BJ (cell line): ENCODE results near the gene BCAS3. TPM values are rescaled to one million over a fixed set of nuclear protein-coding genes. Genes with fewer than 3 reads are reported as not detected.

Experiments used
- CTCF ChIA-PET: fragments of 350-600 bp; formaldehyde crosslinking; extraction: SDS; loops from one replicate; lab custom pipeline; 2021; ENCODE audit warnings: antibody characterized with exemption, inconsistent platforms; lab: Yijun Ruan, JAX
- POLR2A ChIA-PET: fragments of 300-600 bp; sonication (Branson Sonifier 250); formaldehyde crosslinking; extraction: SDS; loops from one replicate; lab custom pipeline; 2021; ENCODE audit warnings: antibody characterized with exemption; lab: Charles Lee
- DNase-seq: peaks from one replicate; pipeline ENCODE4 v3.0.0-alpha.2; 2011; ENCODE audit warnings: low read depth
- H3K27me3 ChIP-seq: 2 replicates; pipeline ENCODE4 v1.6.0; 2011; ENCODE audit warnings: low read length; ENCODE audit not compliant: control insufficient read depth, insufficient read depth
- H3K36me3 ChIP-seq: 2 replicates; pipeline ENCODE4 v1.5.1; 2011; ENCODE audit warnings: low read length; ENCODE audit not compliant: control insufficient read depth, insufficient read depth
- H3K4me3 ChIP-seq: 2 replicates; pipeline ENCODE4 v1.5.1; 2011; ENCODE audit warnings: low read depth, mild to moderate bottlenecking, control low read depth, low read length
- polyA plus RNA-seq: library from polyadenylated mRNA; depleted of rRNA; stranded (reverse); fragments of >200 nt; gene quantifications from 2 replicates; pipeline ENCODE4 v1.2.3, GENCODE V29; 2011
- TF ChIP-seq, protein P1 (sequence below): IDR thresholded peaks from 2 replicates; pipeline ENCODE4 v1.5.1; 2011; ENCODE audit warnings: low read depth, mild to moderate bottlenecking, control low read depth, inconsistent platforms, low read length, moderate library complexity; ENCODE audit not compliant: insufficient read depth

BCAS3 gene
- polyA plus RNA-seq, 1 experiment = 19.5 TPM

DNA sequence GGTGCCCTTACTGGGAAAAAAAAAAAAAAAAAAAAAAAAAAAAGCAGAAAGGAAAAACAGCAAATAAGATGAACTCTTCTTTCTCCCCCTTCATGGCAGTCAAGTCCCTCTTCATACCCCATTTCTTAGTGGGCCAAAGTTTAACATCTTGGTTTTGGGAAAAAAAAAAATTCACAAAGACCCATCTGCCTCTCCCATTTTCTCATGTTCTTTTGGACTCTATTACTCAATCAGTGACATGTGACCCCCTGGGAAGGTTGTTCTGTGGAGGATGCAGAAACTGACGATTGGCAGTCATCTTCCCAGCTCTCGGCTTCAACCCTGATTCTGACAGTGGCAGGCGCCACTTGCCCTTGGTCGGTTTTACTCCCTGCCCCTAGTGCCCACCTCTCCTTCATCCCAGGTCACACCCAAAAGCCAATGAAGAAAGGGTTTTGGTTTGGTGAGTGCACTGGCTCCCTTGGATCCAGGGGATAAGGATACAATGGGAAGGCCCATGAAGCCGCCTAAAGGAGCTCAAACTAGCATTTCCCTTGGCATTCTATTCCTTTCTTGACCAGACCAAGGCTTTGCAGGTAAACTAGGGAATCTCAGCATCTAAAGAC is 661.3 kb downstream of the BCAS3 start:
- TF ChIP-seq, protein P1, sequence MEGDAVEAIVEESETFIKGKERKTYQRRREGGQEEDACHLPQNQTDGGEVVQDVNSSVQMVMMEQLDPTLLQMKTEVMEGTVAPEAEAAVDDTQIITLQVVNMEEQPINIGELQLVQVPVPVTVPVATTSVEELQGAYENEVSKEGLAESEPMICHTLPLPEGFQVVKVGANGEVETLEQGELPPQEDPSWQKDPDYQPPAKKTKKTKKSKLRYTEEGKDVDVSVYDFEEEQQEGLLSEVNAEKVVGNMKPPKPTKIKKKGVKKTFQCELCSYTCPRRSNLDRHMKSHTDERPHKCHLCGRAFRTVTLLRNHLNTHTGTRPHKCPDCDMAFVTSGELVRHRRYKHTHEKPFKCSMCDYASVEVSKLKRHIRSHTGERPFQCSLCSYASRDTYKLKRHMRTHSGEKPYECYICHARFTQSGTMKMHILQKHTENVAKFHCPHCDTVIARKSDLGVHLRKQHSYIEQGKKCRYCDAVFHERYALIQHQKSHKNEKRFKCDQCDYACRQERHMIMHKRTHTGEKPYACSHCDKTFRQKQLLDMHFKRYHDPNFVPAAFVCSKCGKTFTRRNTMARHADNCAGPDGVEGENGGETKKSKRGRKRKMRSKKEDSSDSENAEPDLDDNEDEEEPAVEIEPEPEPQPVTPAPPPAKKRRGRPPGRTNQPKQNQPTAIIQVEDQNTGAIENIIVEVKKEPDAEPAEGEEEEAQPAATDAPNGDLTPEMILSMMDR = no peak
- no peaks in the 10 kb centered on the region for H3K36me3 ChIP-seq
- ChIA-PET CTCF (interaction anchor here (1.6 kb wide), 1 partner anchor 9 kb away, joined by 4 read pairs; no protein-coding TSS in a partner anchor), POLR2A (no interaction called here)
- H3K4me3 ChIP-seq = no peak overlapping the region
- DNase-seq = no peak
- no peaks in the 10 kb centered on the region for H3K27me3 ChIP-seq

DNA sequence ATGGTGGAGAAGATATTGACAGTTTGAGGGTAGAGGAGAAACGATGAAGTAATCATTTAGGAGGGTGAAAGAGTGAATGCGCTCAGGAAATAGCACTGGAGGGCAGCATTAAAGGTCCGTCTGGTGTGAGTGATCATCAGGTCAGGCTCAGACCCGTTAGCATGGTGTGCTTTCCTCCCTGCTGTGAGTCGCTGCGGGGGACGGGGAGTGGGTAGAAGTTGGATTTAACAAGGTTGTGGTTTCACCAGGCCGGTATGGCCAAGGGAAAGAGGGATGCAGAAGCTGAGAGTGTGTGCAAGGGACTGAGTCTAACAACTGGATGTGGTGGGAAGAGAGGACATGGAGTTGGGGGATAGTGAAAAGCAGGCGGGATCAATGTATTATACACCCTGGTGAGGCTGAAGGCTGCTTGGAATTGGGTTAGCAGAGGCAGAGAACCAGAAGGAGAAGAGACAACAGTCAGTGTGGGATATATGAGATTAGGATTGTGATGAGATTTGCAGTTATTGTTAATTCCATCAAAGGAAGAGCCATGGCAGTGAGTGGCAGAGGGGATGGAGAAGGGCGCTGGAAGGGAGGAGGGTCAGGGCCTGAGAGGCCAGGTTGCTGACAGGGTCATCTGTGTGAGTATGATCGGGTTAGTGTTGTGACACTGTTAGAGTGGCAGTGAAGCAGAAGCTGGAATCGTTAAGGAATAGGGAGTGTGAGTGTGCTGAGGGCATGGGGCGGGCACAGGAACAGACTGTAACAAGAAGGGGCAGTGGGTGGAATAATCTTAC is 663.0 kb downstream of the BCAS3 start:
- TF ChIP-seq, protein P1 = no peak
- DNase-seq = no peak
- H3K36me3 ChIP-seq = no peaks in the 10 kb centered on the region
- H3K4me3 ChIP-seq = no peak overlapping the region
- POLR2A ChIA-PET = no interaction called here
- no peaks in the 10 kb centered on the region for H3K27me3 ChIP-seq
- CTCF ChIA-PET = no interaction called here

DNA sequence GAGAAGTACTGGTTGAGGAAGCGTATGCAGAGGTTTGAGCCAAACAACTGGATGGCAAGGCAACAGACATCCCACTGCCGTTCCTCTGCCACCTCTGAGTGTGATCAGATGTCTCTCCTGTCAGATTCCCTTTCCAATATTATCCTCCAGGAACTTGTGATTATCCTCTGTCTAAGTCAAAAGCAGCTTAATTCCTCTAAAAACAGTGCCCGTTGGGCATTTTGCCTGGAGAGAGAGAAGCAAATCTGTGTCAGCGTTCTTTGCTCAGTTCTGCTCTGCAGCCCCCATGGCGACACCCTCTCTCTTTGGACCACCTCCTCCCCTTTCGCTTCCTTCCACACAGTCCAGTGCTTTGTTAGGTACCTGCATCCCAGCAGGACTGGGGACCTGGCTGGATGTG is 665.9 kb downstream of the BCAS3 start:
- POLR2A ChIA-PET = no interaction called here
- CTCF ChIA-PET = no interaction called here

DNA sequence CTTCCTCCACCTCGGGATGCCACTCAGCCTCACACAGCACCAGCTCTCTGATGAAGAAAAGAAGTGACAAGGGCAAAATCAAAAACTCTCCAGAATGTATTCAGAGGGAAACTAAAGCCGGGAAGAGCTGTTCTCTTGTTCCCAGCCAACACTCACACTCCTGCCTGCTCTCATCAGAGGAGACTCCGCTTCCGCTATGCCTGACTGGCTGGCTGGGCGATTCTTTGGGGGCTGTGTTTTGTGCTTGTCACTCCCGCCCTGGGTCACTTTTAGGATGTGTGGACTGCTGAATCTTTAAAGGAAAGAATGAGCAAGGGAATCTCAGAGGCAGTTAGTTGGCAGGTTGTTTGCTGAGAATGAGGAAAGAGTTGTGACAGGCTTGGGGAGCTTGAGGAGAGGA is 667.4 kb downstream of the BCAS3 start:
- ChIA-PET CTCF (no interaction called here), POLR2A (no interaction called here)
- DNase-seq = no peak
- no peaks in the 10 kb centered on the region for H3K27me3 ChIP-seq
- no peak overlapping the region for H3K4me3 ChIP-seq
- TF ChIP-seq, protein P1 = no peak
- H3K36me3 ChIP-seq = no peaks in the 10 kb centered on the region

More for the DNA sequence above, 665.9 kb downstream of the BCAS3 start:
- Histone ChIP-seq H3K4me3 (no peak overlapping the region), H3K36me3 (no peaks in the 10 kb centered on the region), H3K27me3 (no peaks in the 10 kb centered on the region)
- TF ChIP-seq, protein P1 = no peak
- no peak for DNase-seq

DNA sequence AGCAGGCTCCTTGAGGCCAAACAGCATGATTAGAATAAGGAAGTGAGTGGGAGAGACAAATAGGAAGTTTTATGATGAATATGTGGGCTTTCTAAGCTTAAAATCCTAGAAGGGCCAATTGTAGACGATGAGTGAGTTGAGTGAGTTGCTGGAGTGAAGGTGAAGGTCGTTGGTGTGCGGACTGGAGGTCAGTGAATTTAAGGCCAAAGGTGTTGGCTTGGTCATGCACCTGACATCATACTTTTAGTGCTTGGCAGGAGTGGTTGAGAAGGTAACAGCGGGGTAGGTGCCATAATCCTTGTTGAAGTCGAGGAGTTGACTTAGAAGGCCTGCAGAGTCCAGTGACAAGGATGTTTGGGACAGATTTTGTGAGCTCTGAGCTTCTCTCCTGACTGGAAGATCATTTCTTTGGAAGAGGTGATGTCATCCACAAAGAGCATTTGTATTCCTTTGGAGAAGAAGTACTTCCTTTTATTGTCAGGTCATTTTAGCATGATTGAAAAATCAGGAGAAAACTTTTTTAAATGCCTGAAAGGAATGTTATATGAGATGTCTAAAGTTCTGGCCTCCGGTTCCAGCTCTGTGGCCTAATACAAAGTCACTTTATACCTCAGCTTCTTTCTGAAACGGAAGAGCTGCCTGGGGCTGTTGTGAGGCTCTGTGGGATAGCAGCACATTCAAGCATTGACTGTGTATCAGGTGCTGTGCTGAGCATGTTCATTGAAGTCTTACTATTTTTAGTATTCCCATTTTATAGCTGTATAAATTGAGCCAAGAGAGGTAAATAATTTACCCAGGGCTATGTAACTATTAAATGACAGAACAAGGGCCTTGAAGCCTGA is 668.4 kb downstream of the BCAS3 start:
- ChIA-PET POLR2A (no interaction called here), CTCF (interaction anchor here (0.8 to 2.7 kb wide), 3 partner anchors 10 to 66 kb away, joined by 3 to 7 read pairs (median 3); no protein-coding TSS in a partner anchor)
- Histone ChIP-seq H3K27me3 (no peaks in the 10 kb centered on the region), H3K36me3 (no peaks in the 10 kb centered on the region), H3K4me3 (no peak overlapping the region)
- DNase-seq = no peak
- TF ChIP-seq, protein P1 = no peak
